Measurements from ENCODE around the gene ABCC6. TPM values are rescaled to one million over a fixed set of nuclear protein-coding genes. Genes with fewer than 3 reads are reported as not detected.

ABCC6 gene
- total and polyA plus RNA-seq, 2 donors (not counting 3 experiments of a cell fraction or from before 2014, with no cell fraction given): 0.07 to 0.84 TPM

GRCh38 chr16:16190546-16190945 is 32.7 kb downstream of the ABCC6 start:
- Histone ChIP-seq H3K4me2 (ENCODE audit: insufficient read depth, low read length) (no peak overlapping the region), H3K36me3 (ENCODE audit: control insufficient read depth in 2 of 2, extremely low read depth in 1 of 2, insufficient read depth in 2 of 2, low read length in 2 of 2) (no peaks in the 10 kb centered on the region), H3K9ac (replicated peaks; ENCODE audit: extremely low read depth, insufficient read depth, low read length) (no peak overlapping the region), H4K20me1 (replicated peaks; ENCODE audit: control insufficient read depth, extremely low read depth, insufficient read depth, low read length) (no peaks in the 10 kb centered on the region), H3K27me3 (ENCODE audit: control insufficient read depth in 2 of 2, insufficient read depth in 2 of 2, low read length in 2 of 2) (peaks cover 0 to 1% of the 10 kb centered on the region in 2 experiments), H3K9me1 (replicated peaks; ENCODE audit: control insufficient read depth, extremely low read depth, insufficient read depth, low read length) (no peaks in the 10 kb centered on the region), H3K4me1 (ENCODE audit: control insufficient read depth, extremely low read depth, insufficient read depth, low read length) (no peaks in the 10 kb centered on the region), H2AFZ (ENCODE audit: low read depth, low read length) (no peak overlapping the region), H3K9me3 (replicated peaks; ENCODE audit: control insufficient read depth, insufficient read depth, low read length) (no peaks in the 10 kb centered on the region), H3K27ac (ENCODE audit: insufficient read depth, low read depth, low read length) (no peak overlapping the region), H3K79me2 (ENCODE audit: control insufficient read depth, insufficient read depth, low read length) (no peaks in the 10 kb centered on the region), H3K4me3 (replicated peaks in 1 of 3; ENCODE audit: insufficient read depth in 1 of 3, low read depth in 1 of 3, low read length in 3 of 3) (no peak overlapping the region)
- ChIA-PET POLR2A (interaction anchor here (0.6 kb wide), 1 partner anchor 649 kb away, joined by 3 read pairs; no protein-coding TSS in a partner anchor), CTCF (interaction anchor here (1.1 kb wide), 1 partner anchor 11 kb away, joined by 3 read pairs; no protein-coding TSS in a partner anchor)
- intact Hi-C loops (cut with micrococcal nuclease) (loop anchor here (10.0 kb wide), 1 partner anchor 316 kb away; no protein-coding TSS in a partner anchor), dilution Hi-C loops (cut with MboI; ENCODE audit: extremely low pct_ligation_motif_present, low sequenced_read_pairs) (no loop called here)
- no peak for FAIRE-seq
- BruUV-seq (replicated peaks): no TSS peak
- TF ChIP-seq MAX (IDR thresholded peaks at IDR 0.05; ENCODE audit: insufficient read depth, insufficient read length): no peak
- TF ChIP-seq JUN (IDR thresholded peaks at IDR 0.05; ENCODE audit: borderline replicate concordance, insufficient read depth, insufficient read length, low read depth): no peak
- TF ChIP-seq GATA2 (IDR thresholded peaks at IDR 0.05; ENCODE audit: insufficient read depth, insufficient read length, low read depth, low read length): no peak
- TF ChIP-seq POLR2A (IDR thresholded peaks at IDR 0.05; ENCODE audit: low read depth, low read length): no peak
- TF ChIP-seq EZH2 (IDR thresholded peaks at IDR 0.05; ENCODE audit: borderline replicate concordance, low read depth, low read length, severe bottlenecking): no peak
- no peak for TF ChIP-seq POLR2AphosphoS5 (IDR thresholded peaks at IDR 0.05; ENCODE audit: insufficient read depth, low read depth, low read length)
- TF ChIP-seq MYC (IDR thresholded peaks at IDR 0.05; ENCODE audit: low read depth, low read length): no peak
- TF ChIP-seq FOS (IDR thresholded peaks at IDR 0.05; ENCODE audit: borderline replicate concordance, insufficient read depth, low read length): no peak
- TF ChIP-seq CTCF (IDR thresholded peaks at IDR 0.05; ENCODE audit: extremely low read depth in 1 of 2, insufficient read depth in 1 of 2, low read depth in 1 of 2, low read length in 2 of 2): no peak
- no peak for DNase-seq (ENCODE audit: low read depth, low spot score)

Measured in endothelial cell of umbilical vein (primary cell).